ENCODE data around the gene ICAM5. TPM values are rescaled to one million over a fixed set of nuclear protein-coding genes. Genes with fewer than 3 reads are reported as not detected.
A peak's percentile ranks its signal among the peaks of the same experiment; 100 is the strongest.

Gene ICAM5
- total RNA-seq, 2 experiments from 2014 or later: 0.95 to 1.0 TPM

DNA sequence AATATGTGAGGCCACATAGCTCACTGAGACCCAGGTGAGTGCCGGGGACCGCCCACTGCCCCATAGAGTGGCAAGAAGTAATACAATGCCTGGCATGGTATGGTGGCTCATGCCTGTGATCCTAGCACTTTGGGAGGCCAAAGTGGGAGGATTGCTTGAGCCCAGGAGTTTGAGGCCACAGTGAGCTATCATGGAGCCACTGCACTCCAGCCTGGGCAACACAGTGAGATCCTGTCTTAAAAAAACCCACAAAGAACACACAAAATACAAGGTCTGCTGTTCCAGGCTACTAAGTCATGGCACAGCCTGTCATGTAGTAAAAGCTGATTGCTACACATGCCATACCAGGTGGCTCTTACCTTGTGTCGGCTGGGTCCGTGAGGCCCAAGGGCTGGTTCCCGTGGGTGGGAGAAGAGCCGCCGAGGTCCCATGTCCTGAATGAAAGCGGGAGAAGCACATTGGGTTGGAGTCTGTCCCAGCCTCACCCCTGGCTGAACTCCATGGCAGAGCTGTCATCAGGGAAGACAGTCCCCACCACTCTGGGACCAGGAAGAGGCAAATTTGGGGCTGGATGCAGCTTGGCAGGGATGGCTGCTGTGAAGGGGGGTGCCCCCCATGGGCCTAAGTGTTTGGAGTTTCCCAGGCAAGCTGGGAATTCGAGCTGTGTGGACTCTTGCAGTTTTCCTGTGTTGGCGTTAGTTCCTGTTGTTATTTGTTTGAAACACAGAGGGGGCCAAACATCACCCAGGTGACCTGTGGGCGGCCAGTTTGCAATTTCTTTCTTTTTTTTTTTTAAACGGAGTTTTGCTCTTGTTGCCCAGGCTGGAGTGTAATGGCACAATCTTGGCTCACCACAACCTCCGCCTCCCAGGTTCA lies 29.3 kb downstream of the ICAM5 start:
- H3K27me3 Mint-ChIP-seq: no peaks in the 10 kb centered on the region
- no peak overlapping the region for H3K27ac Mint-ChIP-seq
- no peak overlapping the region for H3K4me3 Mint-ChIP-seq
- no peak for DNase-seq
- no peaks in the 10 kb centered on the region for H3K9me3 Mint-ChIP-seq
- peaks cover 16% of the 10 kb centered on the region for H3K36me3 Mint-ChIP-seq
- peaks cover 16% of the 10 kb centered on the region for H3K4me1 Mint-ChIP-seq

DNA sequence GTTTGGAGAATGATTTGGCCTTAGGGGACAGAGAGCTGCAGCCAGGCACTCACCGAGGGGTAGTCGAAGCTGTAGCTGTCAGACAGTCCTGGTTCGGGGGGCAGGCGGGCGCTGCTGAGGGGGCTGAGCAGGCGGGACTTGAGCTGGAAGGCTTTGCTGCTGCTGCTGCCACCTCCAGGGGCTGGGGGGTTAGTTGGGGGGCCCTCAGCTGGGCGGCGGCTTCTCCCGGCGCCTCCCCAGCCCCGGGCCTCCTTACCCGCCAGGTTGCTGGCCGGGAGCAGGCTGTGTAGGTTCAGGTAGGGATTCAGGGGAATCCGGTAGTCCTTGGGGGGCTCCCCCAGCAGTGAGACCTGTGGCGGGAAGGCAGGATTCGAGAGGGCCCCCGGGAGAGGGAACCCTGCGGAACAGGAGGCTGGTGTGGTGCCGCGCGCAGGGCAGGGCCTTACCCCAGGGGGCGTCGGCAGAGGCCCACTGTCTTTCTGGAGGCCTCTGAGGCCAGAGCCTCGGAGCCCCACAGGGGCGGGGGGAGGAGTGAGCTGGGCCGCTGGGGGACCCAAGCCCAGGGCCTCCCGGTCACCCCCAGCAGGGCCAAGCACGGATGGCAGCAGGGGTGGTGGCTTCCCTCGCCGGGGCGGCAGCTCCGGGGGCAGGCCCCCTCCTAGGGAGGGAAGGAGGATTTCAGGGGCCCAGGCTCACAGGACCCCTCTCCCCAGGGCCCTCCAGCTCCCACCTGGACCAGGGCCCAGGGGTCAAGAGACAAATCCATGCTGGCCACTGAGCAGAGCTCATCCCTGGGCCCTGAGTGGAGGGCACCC lies 31.1 kb downstream of the ICAM5 start:
- Mint-ChIP-seq H3K9me3 (no peaks in the 10 kb centered on the region), H3K36me3 (peaks cover 12% of the 10 kb centered on the region), H3K4me1 (peaks cover 6% of the 10 kb centered on the region), H3K4me3 (no peak overlapping the region), H3K27me3 (no peaks in the 10 kb centered on the region), H3K27ac (no peak overlapping the region)
- DNase-seq: no peak

- H3K4me3 Mint-ChIP-seq: no peak overlapping the region
- no peak for DNase-seq
- H3K4me1 Mint-ChIP-seq: no peaks in the 10 kb centered on the region
- no peaks in the 10 kb centered on the region for H3K9me3 Mint-ChIP-seq
- peaks cover 6% of the 10 kb centered on the region for H3K36me3 Mint-ChIP-seq
- H3K27ac Mint-ChIP-seq: no peak overlapping the region
- no peaks in the 10 kb centered on the region for H3K27me3 Mint-ChIP-seq
Observed at GRCh38 chr19:10321417-10321797, 31.7 kb downstream of the ICAM5 start.

GRCh38 chr19:10321874-10322835 lies 32.4 kb downstream of the ICAM5 start:
- Mint-ChIP-seq H3K36me3 (peaks cover 4% of the 10 kb centered on the region), H3K4me1 (no peaks in the 10 kb centered on the region), H3K4me3 (no peak overlapping the region), H3K9me3 (no peaks in the 10 kb centered on the region), H3K27me3 (no peaks in the 10 kb centered on the region), H3K27ac (peak overlapping the region; percentile 2)
- DNase-seq: no peak

DNA sequence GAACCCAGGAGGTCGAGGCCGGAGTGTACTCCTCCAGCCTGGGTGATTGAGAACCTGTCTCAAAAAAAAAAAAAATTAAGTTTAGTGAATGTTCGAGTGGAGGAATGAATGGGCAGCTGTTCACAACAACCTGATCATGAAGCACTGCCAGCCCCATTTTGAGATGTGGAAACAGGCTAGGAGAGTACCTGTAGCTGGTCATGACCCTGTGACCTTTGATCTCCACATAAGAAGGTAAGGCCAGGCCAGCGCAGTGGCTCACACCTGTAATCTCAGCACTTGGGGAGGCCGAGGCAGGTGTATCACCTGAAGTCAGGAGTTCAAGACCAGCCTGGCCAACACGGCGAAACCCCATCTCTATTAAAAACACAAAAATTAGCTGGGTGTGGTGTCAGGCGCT lies 36.0 kb downstream of the ICAM5 start:
- H3K27ac Mint-ChIP-seq: no peak overlapping the region
- no peaks in the 10 kb centered on the region for H3K9me3 Mint-ChIP-seq
- no peaks in the 10 kb centered on the region for H3K4me1 Mint-ChIP-seq
- H3K4me3 Mint-ChIP-seq: no peak overlapping the region
- no peak for DNase-seq
- no peaks in the 10 kb centered on the region for H3K27me3 Mint-ChIP-seq
- peaks cover 15% of the 10 kb centered on the region for H3K36me3 Mint-ChIP-seq

GRCh38 chr19:10327793-10328192 lies 38.0 kb downstream of the ICAM5 start:
- no peak overlapping the region for H3K4me3 Mint-ChIP-seq
- H3K27ac Mint-ChIP-seq: no peak overlapping the region
- H3K27me3 Mint-ChIP-seq: no peaks in the 10 kb centered on the region
- H3K36me3 Mint-ChIP-seq: peaks cover 22% of the 10 kb centered on the region
- no peaks in the 10 kb centered on the region for H3K9me3 Mint-ChIP-seq
- no peak for DNase-seq
- peaks cover 6% of the 10 kb centered on the region for H3K4me1 Mint-ChIP-seq

- Mint-ChIP-seq H3K4me1 (peaks cover 9% of the 10 kb centered on the region), H3K27ac (no peak overlapping the region), H3K36me3 (peaks cover 30% of the 10 kb centered on the region), H3K9me3 (no peaks in the 10 kb centered on the region), H3K4me3 (no peak overlapping the region), H3K27me3 (no peaks in the 10 kb centered on the region)
- DNase-seq: no peak
Observed at GRCh38 chr19:10328558-10329429, 39.0 kb downstream of the ICAM5 start.

GRCh38 chr19:10329555-10329954 lies 39.8 kb downstream of the ICAM5 start:
- no peak overlapping the region for H3K27ac Mint-ChIP-seq
- H3K4me3 Mint-ChIP-seq: no peak overlapping the region
- H3K27me3 Mint-ChIP-seq: no peaks in the 10 kb centered on the region
- no peak for DNase-seq
- no peaks in the 10 kb centered on the region for H3K9me3 Mint-ChIP-seq
- H3K4me1 Mint-ChIP-seq: peaks cover 13% of the 10 kb centered on the region
- H3K36me3 Mint-ChIP-seq: peaks cover 33% of the 10 kb centered on the region

DNA sequence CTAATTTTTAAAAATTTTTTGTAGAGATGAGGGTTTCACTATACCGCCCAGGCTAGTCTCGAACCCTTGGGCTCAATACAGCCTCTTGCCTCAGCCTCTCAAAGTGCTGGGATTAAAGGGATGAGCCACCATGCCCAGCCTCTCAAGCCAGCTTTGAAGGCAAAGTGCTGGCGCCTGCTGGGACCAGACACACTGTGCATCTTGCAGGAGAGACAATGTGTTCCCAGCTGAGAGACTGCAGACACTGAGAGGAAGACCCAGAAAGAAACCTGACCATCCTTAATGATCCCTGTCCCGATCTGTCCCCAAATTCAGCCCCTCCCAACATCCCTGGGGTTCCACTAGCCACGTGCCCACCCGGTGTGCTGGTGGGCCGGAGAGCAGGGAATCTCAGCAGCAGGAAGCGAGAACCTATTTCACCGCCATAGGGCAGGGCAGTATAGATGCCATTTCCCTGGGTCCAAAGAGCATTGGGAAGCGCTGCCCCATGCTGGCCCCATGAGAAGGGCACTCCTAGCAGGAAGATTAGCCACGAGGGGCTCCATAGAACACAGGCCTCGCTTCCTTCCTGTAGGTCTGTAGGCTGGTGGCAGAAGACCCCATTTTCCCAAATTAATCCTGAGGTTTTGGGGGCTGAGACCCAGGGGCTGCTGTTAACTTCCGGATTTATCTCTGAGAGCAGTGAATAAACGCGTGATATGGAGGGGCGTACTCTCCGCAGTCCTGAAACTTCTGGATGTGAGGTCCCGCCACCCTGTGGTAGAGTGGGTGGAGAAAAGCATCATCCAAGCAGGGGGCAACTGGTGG lies 42.6 kb downstream of the ICAM5 start:
- peaks cover 41% of the 10 kb centered on the region for H3K36me3 Mint-ChIP-seq
- H3K4me3 Mint-ChIP-seq: peak overlapping the region; percentile 97
- H3K9me3 Mint-ChIP-seq: no peaks in the 10 kb centered on the region
- peak overlapping the region; percentile 98 for H3K27ac Mint-ChIP-seq
- no peak for DNase-seq
- peaks cover 13% of the 10 kb centered on the region for H3K4me1 Mint-ChIP-seq
- no peaks in the 10 kb centered on the region for H3K27me3 Mint-ChIP-seq

GRCh38 chr19:10332965-10333757 lies 43.4 kb downstream of the ICAM5 start, which contains the start of gene RAVER1:
Gene RAVER1, minus strand, starts transcription at chr19:10333529. Its CDS starts 22 bp downstream, at chr19:10333507.
- peak; percentile 98 for DNase-seq
- Mint-ChIP-seq H3K27me3 (no peaks in the 10 kb centered on the region), H3K27ac (peak within 1 kb of the TSS; percentile 98), H3K36me3 (peaks cover 38% of the 10 kb centered on the region), H3K4me3 (peak within 1 kb of the TSS; percentile 97), H3K9me3 (no peaks in the 10 kb centered on the region), H3K4me1 (peaks cover 14% of the 10 kb centered on the region)

DNA sequence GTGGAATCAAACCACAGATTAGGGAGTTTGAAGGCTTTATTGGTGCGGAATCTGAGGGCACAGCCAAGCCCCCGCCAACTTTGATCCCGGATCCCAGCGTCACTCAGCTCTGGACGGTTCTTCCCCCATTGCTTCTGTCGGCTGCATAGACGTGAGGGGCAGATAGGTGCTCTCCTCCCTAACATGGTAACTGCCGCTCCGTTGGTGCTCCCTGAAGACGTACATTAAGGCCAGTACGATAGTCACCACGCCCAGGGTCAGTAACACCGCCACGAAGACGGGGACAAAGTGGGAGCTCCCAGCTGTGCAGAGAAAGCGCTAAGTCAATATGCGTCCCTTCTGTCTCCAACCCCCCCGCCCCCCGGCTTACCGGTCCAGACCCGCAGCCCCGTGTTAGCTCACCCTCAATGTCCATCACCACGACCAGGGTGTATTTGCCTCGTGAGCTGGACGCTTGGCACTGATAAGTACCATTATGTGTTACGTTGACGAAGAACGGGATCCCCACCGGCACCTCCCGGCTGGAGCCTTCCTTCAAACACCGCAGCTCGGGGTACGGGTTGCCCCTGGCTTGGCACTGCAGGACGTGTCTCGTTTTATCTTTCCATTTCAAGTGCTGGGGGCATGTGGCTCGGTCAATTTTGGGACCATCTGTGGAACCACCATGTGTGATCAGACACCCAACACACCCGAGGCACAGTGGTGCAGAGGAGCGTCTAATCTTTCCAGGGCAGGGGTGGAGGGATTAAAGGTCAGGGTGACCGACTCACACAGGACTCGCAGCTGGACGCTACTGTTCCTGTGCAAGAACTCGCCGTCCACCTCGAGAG lies 44.2 kb downstream of the ICAM5 start:
- Mint-ChIP-seq H3K4me3 (peak overlapping the region; percentile 97), H3K4me1 (peaks cover 22% of the 10 kb centered on the region), H3K36me3 (peaks cover 38% of the 10 kb centered on the region), H3K9me3 (no peaks in the 10 kb centered on the region), H3K27me3 (no peaks in the 10 kb centered on the region), H3K27ac (peak overlapping the region; percentile 98)
- no peak for DNase-seq

Data from activated naive CD8-positive, alpha-beta T cell treated with anti-CD3 and anti-CD28 coated beads for 36 hours (primary cell).